Ascending aorta (tissue), 2 donors: Measurements from ENCODE around the gene GPC5. TPM values are rescaled to one million over a fixed set of nuclear protein-coding genes. Genes with fewer than 3 reads are reported as not detected.

Source experiments
- DNase-seq, 2 donors: peaks; one replicate each; pipeline ENCODE4 v3.0.0-alpha.2; 2019; ENCODE audit warnings: low spot score in 2 of 2
- H3K27ac ChIP-seq, 2 donors: fragments of 200-600 bp; sonication (generic); one replicate each; pipeline ENCODE4 v1.5.1; 2016 to 2017; ENCODE audit warnings: mild to moderate bottlenecking in 1 of 2
- H3K27me3 ChIP-seq: fragments of 200-600 bp; sonication (generic); one replicate; pipeline ENCODE4 v1.5.1; 2017
- H3K36me3 ChIP-seq, 2 donors: fragments of 200-600 bp; sonication (generic); one replicate each; pipeline ENCODE4 v1.5.1; 2016
- H3K4me1 ChIP-seq, 2 donors: fragments of 200-600 bp; sonication (generic); one replicate each; pipeline ENCODE4 v1.5.1; 2016 to 2017; ENCODE audit warnings: mild to moderate bottlenecking in 1 of 2
- H3K4me3 ChIP-seq, 2 donors: fragments of 200-600 bp; sonication (generic); one replicate each; pipeline ENCODE4 v1.5.1; 2016 to 2017; ENCODE audit warnings: mild to moderate bottlenecking in 1 of 2
- H3K9me3 ChIP-seq, 2 donors: fragments of 200-600 bp; sonication (generic); one replicate each; pipeline ENCODE4 v1.5.1; 2016
- CTCF ChIP-seq, 3 experiments: fragments of 200-600 bp in 2 of 3; fragments of 450-650 bp in 1 of 3; sonication (generic) in 2 of 3; IDR thresholded peaks; one replicate each; pipeline ENCODE4 v1.5.1; 2016 to 2019; ENCODE audit warnings: antibody characterized with exemption in 3 of 3, mild to moderate bottlenecking in 1 of 3, moderate library complexity in 1 of 3
- intact Hi-C: fragments of 100-400 bp; cut with DNase I; formaldehyde crosslinking; loops from one replicate; pipeline ENCODE4 v1.15.1; 2023
- total RNA-seq: library from RNA; depleted of rRNA; stranded (reverse); fragments of >200 nt; gene quantifications from one replicate; pipeline ENCODE4 v1.1.0, GENCODE V29; 2016

GPC5 gene
- total RNA-seq, 1 donor from 2014 or later: not detected

GRCh38 chr13:91693466-91693865, 295.0 kb downstream of the GPC5 start:
- no peak overlapping the region for H3K27ac ChIP-seq
- DNase-seq: no peak
- no peaks in the 10 kb centered on the region for H3K27me3 ChIP-seq
- no peaks in the 10 kb centered on the region for H3K9me3 ChIP-seq
- intact Hi-C loops: no loop called here
- H3K4me1 ChIP-seq: no peaks in the 10 kb centered on the region
- TF ChIP-seq CTCF (IDR thresholded peaks at IDR 0.05): no peak
- H3K36me3 ChIP-seq: no peaks in the 10 kb centered on the region
- no peak overlapping the region for H3K4me3 ChIP-seq

- H3K4me3 ChIP-seq: no peak overlapping the region
- intact Hi-C loops: no loop called here
Measured at GRCh38 chr13:91698308-91698707, 299.9 kb downstream of the GPC5 start.

GRCh38 chr13:91698767-91699166, 300.3 kb downstream of the GPC5 start:
- intact Hi-C loops: no loop called here
- no peaks in the 10 kb centered on the region for H3K9me3 ChIP-seq
- H3K4me3 ChIP-seq: no peak overlapping the region
- no peak overlapping the region for H3K27ac ChIP-seq
- H3K36me3 ChIP-seq: no peaks in the 10 kb centered on the region
- no peak for DNase-seq
- H3K27me3 ChIP-seq: no peaks in the 10 kb centered on the region
- H3K4me1 ChIP-seq: no peaks in the 10 kb centered on the region
- TF ChIP-seq CTCF (IDR thresholded peaks at IDR 0.05): no peak

More at GRCh38 chr13:91698308-91698707, 299.9 kb downstream of the GPC5 start:
- Histone ChIP-seq H3K27me3 (no peaks in the 10 kb centered on the region), H3K9me3 (no peaks in the 10 kb centered on the region), H3K36me3 (no peaks in the 10 kb centered on the region), H3K27ac (no peak overlapping the region), H3K4me1 (no peaks in the 10 kb centered on the region)
- TF ChIP-seq CTCF (IDR thresholded peaks at IDR 0.05): no peak
- DNase-seq: no peak

- Histone ChIP-seq H3K9me3 (no peaks in the 10 kb centered on the region), H3K4me1 (no peaks in the 10 kb centered on the region), H3K27me3 (no peaks in the 10 kb centered on the region), H3K4me3 (no peak overlapping the region), H3K36me3 (no peaks in the 10 kb centered on the region), H3K27ac (no peak overlapping the region)
- intact Hi-C loops: no loop called here
- DNase-seq: no peak
- TF ChIP-seq CTCF (IDR thresholded peaks at IDR 0.05): no peak
Measured at GRCh38 chr13:91699863-91700262, 301.4 kb downstream of the GPC5 start.

GRCh38 chr13:91701975-91702374, 303.6 kb downstream of the GPC5 start:
- H3K27me3 ChIP-seq: no peaks in the 10 kb centered on the region
- no peak overlapping the region for H3K4me3 ChIP-seq
- TF ChIP-seq CTCF (IDR thresholded peaks at IDR 0.05): no peak
- no peaks in the 10 kb centered on the region for H3K4me1 ChIP-seq
- no peak for DNase-seq
- H3K27ac ChIP-seq: no peak overlapping the region
- H3K36me3 ChIP-seq: no peaks in the 10 kb centered on the region
- no peaks in the 10 kb centered on the region for H3K9me3 ChIP-seq
- intact Hi-C loops: no loop called here

- intact Hi-C loops: no loop called here
- TF ChIP-seq CTCF (IDR thresholded peaks at IDR 0.05): no peak
- Histone ChIP-seq H3K27me3 (no peaks in the 10 kb centered on the region), H3K4me3 (no peak overlapping the region), H3K36me3 (no peaks in the 10 kb centered on the region), H3K4me1 (no peaks in the 10 kb centered on the region), H3K27ac (no peak overlapping the region), H3K9me3 (no peaks in the 10 kb centered on the region)
- DNase-seq: no peak
Measured at GRCh38 chr13:91702411-91702810, 304.0 kb downstream of the GPC5 start.
